Activated CD8-positive, alpha-beta memory T cell treated with anti-CD3 and anti-CD28 coated beads for 1 hour (primary cell): ENCODE results near the gene ELMOD3.
"Not testable (repeated sequence)": the region's sequence is repeated elsewhere in the genome, so short reads cannot be mapped to it uniquely, and the experiment has no call there.

ENCODE experiments used
- DNase-seq, 2 donors: peaks; one replicate each; pipeline ENCODE4 v3.0.0-alpha.2; 2020; ENCODE audit warnings: low read depth in 1 of 2; ENCODE audit errors: extremely low read depth in 1 of 2

Gene ELMOD3

DNA sequence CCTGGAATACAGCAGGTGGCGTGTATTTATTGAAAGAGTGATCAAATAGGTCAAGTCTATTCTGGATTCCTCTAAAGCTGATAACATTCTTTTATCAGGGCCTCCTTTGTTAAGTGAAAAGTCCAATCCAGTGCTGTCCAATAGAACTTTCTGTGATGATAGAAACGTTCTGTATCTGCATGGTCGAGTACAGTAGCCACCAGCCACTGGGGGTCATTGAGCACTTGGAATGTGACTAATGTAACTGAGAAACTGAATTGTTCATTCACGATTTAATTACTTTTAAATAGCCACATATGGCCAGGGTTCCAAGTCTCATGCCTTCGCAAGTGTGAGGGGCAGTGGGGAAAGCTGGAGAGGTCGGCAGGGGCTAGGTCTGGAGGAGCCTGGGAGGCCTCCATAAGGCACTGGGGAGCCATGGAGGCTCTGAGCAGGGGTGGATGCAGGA is 84.5 kb downstream of the ELMOD3 start:
- DNase-seq = no peak

- not testable (repeated sequence) for DNase-seq
These were observed 85.0 kb downstream of the ELMOD3 start for GRCh38 chr2:85439569-85439968.

DNA sequence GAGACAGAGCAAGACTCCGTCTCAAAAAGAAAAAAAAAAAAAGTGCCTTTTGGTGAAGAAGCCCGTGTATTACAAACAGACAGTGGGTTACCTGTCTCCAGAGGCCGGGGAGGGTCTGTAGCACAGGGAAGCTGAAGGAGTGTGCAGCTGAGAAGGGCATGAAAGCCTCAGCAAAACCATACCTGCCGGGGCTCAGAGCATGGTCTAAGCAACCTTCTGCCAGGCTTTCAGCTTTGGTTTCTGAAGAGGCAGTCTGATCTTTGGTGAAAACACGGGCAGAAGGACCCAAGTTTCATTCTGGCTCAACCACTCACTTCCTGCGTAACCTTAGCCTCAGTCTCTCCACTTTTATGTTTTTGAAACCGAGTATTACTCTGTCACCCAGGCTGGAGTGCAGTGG is 85.4 kb downstream of the ELMOD3 start:
- DNase-seq = no peak

- DNase-seq = no peak
These were observed 86.2 kb downstream of the ELMOD3 start for GRCh38 chr2:85440729-85441128.
